AG09309 (cell line): ENCODE data around the gene PIGH.

Experiments used
- DNase-seq: peaks from one replicate; pipeline ENCODE4 v3.0.0-alpha.2; 2010; ENCODE audit warnings: low read depth
- H3K4me3 ChIP-seq: 2 replicates; pipeline ENCODE4 v1.5.1; 2011; ENCODE audit warnings: mild to moderate bottlenecking, low read depth, low read length, moderate library complexity; ENCODE audit not compliant: control insufficient read depth
- TF ChIP-seq, protein P1 (sequence below): IDR thresholded peaks from 2 replicates; pipeline ENCODE4 v1.5.1; 2011; ENCODE audit warnings: mild to moderate bottlenecking, low read depth, low read length, inconsistent platforms; ENCODE audit not compliant: insufficient read depth, control insufficient read depth; ENCODE audit errors: missing control alignments

Gene PIGH

DNA sequence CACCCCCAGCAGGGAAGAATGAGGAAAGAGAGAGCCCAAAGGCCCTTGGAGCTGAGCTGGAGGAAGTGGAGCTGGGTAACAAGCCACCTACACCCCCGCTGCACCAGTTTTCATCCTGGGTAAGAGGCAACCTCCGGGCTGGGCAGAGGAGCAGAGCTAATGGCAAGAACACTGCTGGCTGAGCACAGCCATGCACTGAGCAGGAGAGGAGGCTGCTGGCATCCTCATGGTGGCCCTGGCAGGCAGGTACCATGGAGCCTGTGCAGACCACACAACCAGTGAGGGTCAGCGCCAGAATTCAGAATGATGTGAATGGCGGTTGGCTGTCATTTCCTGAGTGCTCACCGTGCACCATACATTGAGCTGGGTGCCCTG, 37.3 kb downstream of the PIGH start:
- TF ChIP-seq, protein P1, sequence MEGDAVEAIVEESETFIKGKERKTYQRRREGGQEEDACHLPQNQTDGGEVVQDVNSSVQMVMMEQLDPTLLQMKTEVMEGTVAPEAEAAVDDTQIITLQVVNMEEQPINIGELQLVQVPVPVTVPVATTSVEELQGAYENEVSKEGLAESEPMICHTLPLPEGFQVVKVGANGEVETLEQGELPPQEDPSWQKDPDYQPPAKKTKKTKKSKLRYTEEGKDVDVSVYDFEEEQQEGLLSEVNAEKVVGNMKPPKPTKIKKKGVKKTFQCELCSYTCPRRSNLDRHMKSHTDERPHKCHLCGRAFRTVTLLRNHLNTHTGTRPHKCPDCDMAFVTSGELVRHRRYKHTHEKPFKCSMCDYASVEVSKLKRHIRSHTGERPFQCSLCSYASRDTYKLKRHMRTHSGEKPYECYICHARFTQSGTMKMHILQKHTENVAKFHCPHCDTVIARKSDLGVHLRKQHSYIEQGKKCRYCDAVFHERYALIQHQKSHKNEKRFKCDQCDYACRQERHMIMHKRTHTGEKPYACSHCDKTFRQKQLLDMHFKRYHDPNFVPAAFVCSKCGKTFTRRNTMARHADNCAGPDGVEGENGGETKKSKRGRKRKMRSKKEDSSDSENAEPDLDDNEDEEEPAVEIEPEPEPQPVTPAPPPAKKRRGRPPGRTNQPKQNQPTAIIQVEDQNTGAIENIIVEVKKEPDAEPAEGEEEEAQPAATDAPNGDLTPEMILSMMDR = no peak
- no peak for DNase-seq
- no peak overlapping the region for H3K4me3 ChIP-seq

GRCh38 chr14:67562025-67562775, 37.9 kb downstream of the PIGH start:
- TF ChIP-seq, protein P1 = no peak
- DNase-seq = no peak
- H3K4me3 ChIP-seq = no peak overlapping the region

DNA sequence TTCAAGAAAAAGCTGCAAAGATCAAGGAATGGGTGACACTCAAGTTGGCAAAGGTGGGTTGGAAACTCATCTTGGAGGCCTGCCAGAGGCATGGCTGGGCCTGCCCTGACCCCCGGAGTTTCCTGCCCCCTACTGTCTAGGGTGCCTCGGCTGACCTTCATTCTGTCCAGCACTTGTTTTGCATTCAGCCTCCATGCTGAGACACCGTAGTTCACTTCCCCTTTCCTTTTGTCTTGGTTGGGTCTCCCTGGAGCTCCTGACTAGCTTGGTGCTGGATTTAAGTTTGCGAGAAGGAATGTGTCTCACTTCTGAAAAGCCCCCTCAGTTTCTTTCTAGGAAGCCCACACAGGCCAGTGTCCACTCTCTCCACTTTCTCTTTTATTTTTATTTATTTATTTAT, 40.4 kb downstream of the PIGH start:
- H3K4me3 ChIP-seq = no peak overlapping the region
- no peak for DNase-seq
- TF ChIP-seq, protein P1 = no peak

GRCh38 chr14:67557656-67558055, 42.4 kb downstream of the PIGH start:
- H3K4me3 ChIP-seq = no peak overlapping the region
- TF ChIP-seq, protein P1 = no peak
- DNase-seq = no peak

- TF ChIP-seq, protein P1 = no peak
- DNase-seq = no peak
- no peak overlapping the region for H3K4me3 ChIP-seq
Observed at GRCh38 chr14:67557118-67557517, 43.0 kb downstream of the PIGH start.

- no peak overlapping the region for H3K4me3 ChIP-seq
- DNase-seq = no peak
- TF ChIP-seq, protein P1 = no peak
Observed at GRCh38 chr14:67556671-67557070, 43.4 kb downstream of the PIGH start.

DNA sequence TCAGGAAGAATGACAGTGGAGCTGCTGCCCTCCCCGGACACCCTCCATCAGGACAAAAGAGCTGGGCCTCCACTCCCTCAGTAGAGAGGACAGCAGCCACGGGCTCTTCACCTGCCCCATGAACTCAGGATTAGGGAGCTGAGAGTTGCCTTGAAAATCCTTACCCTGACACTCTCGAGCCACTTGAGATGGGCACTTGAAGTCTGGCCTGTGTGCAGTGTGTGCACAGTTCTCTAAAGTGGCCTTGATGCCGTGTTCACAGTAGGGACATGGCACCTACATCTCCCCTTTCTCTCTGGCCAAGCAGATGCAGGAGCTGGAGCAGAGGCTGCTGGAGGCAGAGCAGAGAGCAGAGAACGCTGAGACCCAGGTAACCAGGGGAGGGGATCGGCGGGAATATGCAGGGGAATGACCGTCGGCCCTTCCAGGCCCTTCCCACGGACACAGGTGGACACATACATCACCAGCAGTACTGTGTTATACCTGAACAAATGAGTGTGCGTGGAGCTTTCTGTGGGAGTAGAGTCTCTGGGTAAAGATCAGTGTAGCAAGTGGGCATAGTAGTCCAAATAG, 44.5 kb downstream of the PIGH start:
- no peak for DNase-seq

More for the DNA sequence above, 44.5 kb downstream of the PIGH start:
- H3K4me3 ChIP-seq = no peak overlapping the region
- TF ChIP-seq, protein P1 = no peak
